GM19324 (cell line): ENCODE results near the gene SCNM1.
"Not testable (repeated sequence)": the region's sequence is repeated elsewhere in the genome, so short reads cannot be mapped to it uniquely, and the experiment has no call there.

ENCODE experiments used
- ATAC-seq: cut with Tn5 transposase; IDR thresholded peaks from one replicate; pipeline ENCODE4 v1.9.1; 2021; ENCODE audit warnings: mild to moderate bottlenecking, moderate library complexity; ENCODE audit not compliant: unreplicated experiment, low FRiP score

SCNM1 gene

GRCh38 chr1:151189637-151190445 lies 23.9 kb downstream of the SCNM1 start, which contains the start of gene VPS72:
Gene VPS72, minus strand, starts transcription at chr1:151190197. Its CDS starts 76 bp downstream, at chr1:151190121.
- peak; percentile 78 for ATAC-seq

GRCh38 chr1:151192047-151192446 lies 26.1 kb downstream of the SCNM1 start:
- ATAC-seq: no peak

- ATAC-seq: no peak
Measured at GRCh38 chr1:151193304-151193703, 27.4 kb downstream of the SCNM1 start.

GRCh38 chr1:151193856-151194255 lies 27.9 kb downstream of the SCNM1 start:
- no peak for ATAC-seq

- not testable (repeated sequence) for ATAC-seq
Measured at GRCh38 chr1:151194894-151195594, 29.1 kb downstream of the SCNM1 start.

GRCh38 chr1:151196292-151196800 lies 30.4 kb downstream of the SCNM1 start:
- no peak for ATAC-seq

GRCh38 chr1:151197863-151198253 lies 31.9 kb downstream of the SCNM1 start:
- no peak for ATAC-seq

GRCh38 chr1:151198254-151199127 lies 32.5 kb downstream of the SCNM1 start, which contains the start of gene PIP5K1A:
Gene PIP5K1A, plus strand, starts transcription at chr1:151198552. Its CDS starts 445 bp downstream, at chr1:151198997.
- ATAC-seq: peak; percentile 89

- no peak for ATAC-seq
Measured at GRCh38 chr1:151199873-151200581, 34.1 kb downstream of the SCNM1 start.

- ATAC-seq: not testable (repeated sequence)
Measured at GRCh38 chr1:151205381-151205965, 39.5 kb downstream of the SCNM1 start.

GRCh38 chr1:151210830-151211229 lies 44.9 kb downstream of the SCNM1 start:
- ATAC-seq: no peak

GRCh38 chr1:151211972-151212705 lies 46.2 kb downstream of the SCNM1 start:
- no peak for ATAC-seq

- ATAC-seq: no peak
Measured at GRCh38 chr1:151213560-151213959, 47.6 kb downstream of the SCNM1 start.
